ENCODE measurements around the gene PI16. TPM values are rescaled to one million over a fixed set of nuclear protein-coding genes. Genes with fewer than 3 reads are reported as not detected.
A peak's percentile ranks its signal among the peaks of the same experiment; 100 is the strongest.

The PI16 gene
- total and polyA plus RNA-seq, 2 experiments from 2014 or later = 0.50 TPM; not detected in 1

GRCh38 chr6:36912586-36912985 is 42.0 kb upstream of the PI16 start (continued):
- no peak for TF ChIP-seq EZH2 (IDR thresholded peaks at IDR 0.05; ENCODE audit: low read depth, unreplicated experiment)
- no peak for TF ChIP-seq JUNB (IDR thresholded peaks at IDR 0.05; ENCODE audit: unreplicated experiment)
- no peak for TF ChIP-seq ZNF331 (CRISPR knock-in tag; IDR thresholded peaks at IDR 0.05; ENCODE audit: low read depth)
- TF ChIP-seq CTCF (conservative IDR thresholded peaks at IDR 0.05; ENCODE audit: low read depth in 2 of 2) = no peak

- no peak overlapping the region for H3K4me3 Mint-ChIP-seq
- DNase-seq (ENCODE audit: low spot score) (no peak), ATAC-seq (no peak)
- TF ChIP-seq ZNF331 (CRISPR knock-in tag; IDR thresholded peaks at IDR 0.05; ENCODE audit: low read depth) (no peak), REST (IDR thresholded peaks at IDR 0.05; ENCODE audit: unreplicated experiment) (no peak), POLR2AphosphoS5 (IDR thresholded peaks at IDR 0.05; ENCODE audit: low read depth) (no peak)
- H3K27me3 ChIP-seq (ENCODE audit: insufficient read depth) = no peaks in the 10 kb centered on the region
- no peaks in the 10 kb centered on the region for H3K79me2 ChIP-seq (replicated peaks; ENCODE audit: insufficient read depth)
- no peak overlapping the region for H2AFZ ChIP-seq
- H4K20me1 ChIP-seq (replicated peaks; ENCODE audit: insufficient read depth) = no peaks in the 10 kb centered on the region
- H3K27ac ChIP-seq (ENCODE audit: low read depth) = no peak overlapping the region
- H3K27ac Mint-ChIP-seq = no peak overlapping the region
- H3K36me3 ChIP-seq (ENCODE audit: insufficient read depth) = no peaks in the 10 kb centered on the region
- H3K4me1 ChIP-seq (ENCODE audit: insufficient read depth) = no peaks in the 10 kb centered on the region
- H3K9me2 ChIP-seq (ENCODE audit: insufficient read depth) = no peaks in the 10 kb centered on the region
- no peaks in the 10 kb centered on the region for H3K9me3 Mint-ChIP-seq
- no peak overlapping the region for H3K4me2 ChIP-seq
- H3K27me3 Mint-ChIP-seq (ENCODE audit: insufficient read depth, low read depth, poor library complexity) = peaks cover 9% of the 10 kb centered on the region
- no peaks in the 10 kb centered on the region for H3F3A ChIP-seq (replicated peaks; ENCODE audit: low read depth)
- no peaks in the 10 kb centered on the region for H3K36me3 Mint-ChIP-seq (ENCODE audit: low read depth)
- no peak overlapping the region for H3K4me3 ChIP-seq
- H3K4me1 Mint-ChIP-seq = peaks cover 8% of the 10 kb centered on the region
Observed at GRCh38 chr6:36913082-36913481, 41.5 kb upstream of the PI16 start.

- no peak overlapping the region; the same call in 1 of the 2 replicates for H3K27ac ChIP-seq (ENCODE audit: low read depth)
- H3K36me3 ChIP-seq (ENCODE audit: insufficient read depth) = no peaks in the 10 kb centered on the region
- no peak for TF ChIP-seq NANOG (IDR thresholded peaks at IDR 0.05; ENCODE audit: borderline replicate concordance)
- TF ChIP-seq CTCF (conservative IDR thresholded peaks at IDR 0.05; ENCODE audit: low read depth in 2 of 2) = peak; percentile 65 to 84
Observed at GRCh38 chr6:36914227-36914794, 40.2 kb upstream of the PI16 start.

More at GRCh38 chr6:36914227-36914794, 40.2 kb upstream of the PI16 start:
- Histone ChIP-seq H3K79me2 (replicated peaks; ENCODE audit: insufficient read depth) (no peaks in the 10 kb centered on the region), H4K20me1 (replicated peaks; ENCODE audit: insufficient read depth) (0 out of 2 replicates have a peak, but pooled peaks cover 3% of the 10 kb centered on the region), H3K27me3 (ENCODE audit: insufficient read depth) (no peaks in the 10 kb centered on the region), H3K4me1 (ENCODE audit: insufficient read depth) (no peaks in the 10 kb centered on the region), H3K4me3 (no peak overlapping the region), H3K4me2 (no peak overlapping the region; the same call in 1 of the 2 replicates), H2AFZ (0 out of 2 replicates have a peak overlapping the region, but pooled peaks have one; percentile 23), H3K9me2 (ENCODE audit: insufficient read depth) (no peaks in the 10 kb centered on the region), H3F3A (replicated peaks; ENCODE audit: low read depth) (no peaks in the 10 kb centered on the region)
- Mint-ChIP-seq H3K36me3 (ENCODE audit: low read depth) (no peaks in the 10 kb centered on the region), H3K4me3 (no peak overlapping the region), H3K27me3 (ENCODE audit: insufficient read depth, low read depth, poor library complexity) (peaks cover 9% of the 10 kb centered on the region), H3K4me1 (peaks cover 8% of the 10 kb centered on the region), H3K9me3 (no peaks in the 10 kb centered on the region), H3K27ac (no peak overlapping the region)
- DNase-seq (ENCODE audit: low spot score) (peak; percentile 90), ATAC-seq (peak; percentile 94)

Data from GM23338 (cell line).